ENCODE results near the gene ATG16L2.
A peak's percentile ranks its signal among the peaks of the same experiment; 100 is the strongest.

ATG16L2 gene, protein sequence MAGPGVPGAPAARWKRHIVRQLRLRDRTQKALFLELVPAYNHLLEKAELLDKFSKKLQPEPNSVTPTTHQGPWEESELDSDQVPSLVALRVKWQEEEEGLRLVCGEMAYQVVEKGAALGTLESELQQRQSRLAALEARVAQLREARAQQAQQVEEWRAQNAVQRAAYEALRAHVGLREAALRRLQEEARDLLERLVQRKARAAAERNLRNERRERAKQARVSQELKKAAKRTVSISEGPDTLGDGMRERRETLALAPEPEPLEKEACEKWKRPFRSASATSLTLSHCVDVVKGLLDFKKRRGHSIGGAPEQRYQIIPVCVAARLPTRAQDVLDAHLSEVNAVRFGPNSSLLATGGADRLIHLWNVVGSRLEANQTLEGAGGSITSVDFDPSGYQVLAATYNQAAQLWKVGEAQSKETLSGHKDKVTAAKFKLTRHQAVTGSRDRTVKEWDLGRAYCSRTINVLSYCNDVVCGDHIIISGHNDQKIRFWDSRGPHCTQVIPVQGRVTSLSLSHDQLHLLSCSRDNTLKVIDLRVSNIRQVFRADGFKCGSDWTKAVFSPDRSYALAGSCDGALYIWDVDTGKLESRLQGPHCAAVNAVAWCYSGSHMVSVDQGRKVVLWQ

DNA sequence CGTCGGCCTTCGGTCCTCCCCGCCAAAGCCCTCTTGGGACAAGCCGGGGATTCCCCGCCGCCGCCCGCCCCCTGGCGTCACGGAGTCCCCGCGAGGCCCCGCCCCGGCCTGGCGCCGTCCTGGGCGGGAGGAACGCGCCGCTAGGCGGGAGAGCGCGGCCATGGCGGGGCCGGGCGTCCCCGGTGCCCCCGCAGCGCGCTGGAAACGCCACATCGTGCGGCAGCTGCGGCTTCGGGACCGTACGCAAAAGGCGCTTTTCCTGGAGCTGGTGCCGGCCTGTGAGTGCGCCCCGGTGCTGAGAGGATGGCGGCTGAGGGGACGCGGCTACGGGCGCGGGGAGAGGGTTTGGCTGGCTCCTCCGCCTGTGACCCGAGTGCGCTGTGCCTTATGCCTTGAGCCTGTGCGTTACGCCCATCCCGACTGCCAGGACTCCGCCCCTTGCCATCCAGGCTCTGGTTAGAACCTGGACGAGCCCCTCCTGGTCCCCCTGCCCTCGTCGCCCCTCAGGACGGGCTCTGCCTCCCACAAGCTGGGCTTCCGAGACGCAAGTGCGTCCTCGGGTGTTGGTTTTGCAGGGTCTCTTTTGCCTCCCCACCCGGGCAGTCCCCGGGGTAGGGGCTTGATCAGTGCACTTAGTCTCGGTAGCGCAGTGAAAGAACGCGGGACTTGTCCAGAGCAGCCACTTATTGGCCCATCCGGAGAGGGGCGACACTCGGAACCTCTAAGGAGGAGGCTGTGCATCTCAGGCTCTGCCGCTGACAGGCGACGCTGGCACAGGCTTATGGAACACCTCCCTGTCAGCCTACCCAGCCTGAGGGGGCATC, at the start of gene ATG16L2:
TSS of gene ATG16L2 (plus strand) at position 126 of the 824 bp plus-strand sequence. CDS start at position 161, 35 bp downstream.
- DNase-seq = peak; percentile 47

DNA sequence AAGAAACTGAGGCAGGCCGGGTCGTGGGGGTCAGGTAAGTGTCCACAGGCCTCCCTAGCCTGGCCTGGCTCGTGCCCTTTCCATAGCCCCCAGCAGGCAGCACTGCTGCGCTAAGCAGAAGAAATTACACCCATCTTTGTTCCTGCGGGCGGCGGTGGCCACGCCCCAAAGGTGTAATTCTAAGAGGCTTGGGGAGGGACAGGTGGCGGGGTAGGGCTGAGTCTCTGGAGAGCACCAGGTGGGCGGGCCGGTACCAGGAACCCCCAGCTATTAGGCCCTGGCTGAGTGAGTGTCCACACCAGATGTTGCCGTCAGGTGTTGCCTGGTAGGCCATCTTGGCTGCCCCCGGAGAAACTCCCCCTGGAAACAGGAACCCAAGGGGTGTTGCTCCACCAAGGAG, 49.7 kb upstream of the ATG16L2 start:
- no peak for DNase-seq

DNA sequence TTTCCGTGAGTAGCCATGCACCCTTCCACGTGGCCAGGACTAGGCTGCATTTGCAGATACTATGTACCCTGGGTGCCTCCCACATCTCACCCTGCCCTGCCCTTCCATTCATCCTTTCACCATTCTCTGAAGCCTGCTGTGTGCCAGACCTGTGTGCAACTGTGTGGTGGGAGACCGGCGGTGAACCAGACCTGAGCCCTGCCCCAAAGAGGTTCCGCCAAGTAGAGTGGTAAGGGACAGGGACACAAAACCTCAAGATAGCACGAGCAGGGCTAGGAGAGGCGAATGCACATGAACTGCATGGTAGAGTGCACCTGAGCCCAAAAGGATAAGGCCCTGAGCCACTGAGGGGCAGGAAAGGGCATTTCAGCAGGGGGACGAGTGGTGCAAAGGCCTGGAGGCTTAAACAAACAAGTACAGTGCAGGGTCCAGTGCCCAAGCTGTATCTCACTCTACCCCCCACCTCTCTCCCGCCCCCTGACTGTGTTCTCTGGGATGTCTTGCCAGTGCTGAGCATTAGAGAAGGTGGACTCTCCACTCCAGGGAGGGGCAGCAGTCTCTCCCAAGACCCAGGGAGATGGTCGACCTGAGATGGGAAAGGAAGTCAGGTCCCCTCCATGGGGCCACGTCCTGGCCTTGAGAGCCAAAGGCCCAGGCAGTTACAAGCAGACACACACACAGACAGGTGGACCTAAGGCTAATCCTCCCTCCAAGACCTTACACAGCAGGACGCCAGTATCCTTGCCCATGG, 47.9 kb upstream of the ATG16L2 start:
- no peak for DNase-seq

DNA sequence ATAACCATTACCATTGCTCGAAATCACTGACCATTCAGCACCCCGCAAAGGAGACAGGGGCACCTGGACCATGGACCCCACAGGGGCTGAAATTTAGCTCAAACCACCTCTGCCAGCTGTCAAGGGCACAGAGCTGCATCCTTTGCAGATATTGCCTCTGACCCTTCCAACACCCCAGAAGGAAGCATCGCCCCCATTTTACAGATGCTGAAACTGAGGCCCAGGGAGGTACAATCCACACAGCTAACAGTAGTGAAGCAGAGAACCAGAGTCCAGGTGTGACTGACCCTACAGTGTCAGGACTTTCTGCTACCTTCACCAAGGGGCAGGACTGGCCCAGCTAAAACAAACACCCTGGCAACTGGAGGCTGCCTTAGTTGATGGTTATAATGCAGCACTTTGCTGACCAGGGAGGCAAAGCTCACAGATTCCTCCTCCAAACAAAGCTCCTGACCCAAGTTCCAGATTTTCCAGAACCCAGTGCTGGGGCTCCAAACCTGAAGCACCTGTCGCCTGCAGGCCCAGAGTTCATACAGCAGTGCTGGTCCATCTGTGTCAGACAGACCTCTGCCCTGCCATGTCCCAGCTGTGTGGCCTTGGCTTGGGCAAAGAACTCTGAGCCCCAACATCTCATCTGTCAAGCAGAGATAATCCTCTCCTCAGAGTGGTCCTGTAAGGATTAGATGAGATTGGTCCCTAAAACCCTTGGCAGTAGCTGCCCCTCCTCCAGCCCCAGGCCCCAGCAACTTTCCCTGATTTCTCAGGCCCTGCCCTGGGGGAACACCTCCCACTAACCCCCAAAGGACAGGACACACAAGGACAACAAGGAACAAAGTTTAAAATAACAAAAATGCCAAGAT, 46.8 kb upstream of the ATG16L2 start:
- DNase-seq = no peak

DNA sequence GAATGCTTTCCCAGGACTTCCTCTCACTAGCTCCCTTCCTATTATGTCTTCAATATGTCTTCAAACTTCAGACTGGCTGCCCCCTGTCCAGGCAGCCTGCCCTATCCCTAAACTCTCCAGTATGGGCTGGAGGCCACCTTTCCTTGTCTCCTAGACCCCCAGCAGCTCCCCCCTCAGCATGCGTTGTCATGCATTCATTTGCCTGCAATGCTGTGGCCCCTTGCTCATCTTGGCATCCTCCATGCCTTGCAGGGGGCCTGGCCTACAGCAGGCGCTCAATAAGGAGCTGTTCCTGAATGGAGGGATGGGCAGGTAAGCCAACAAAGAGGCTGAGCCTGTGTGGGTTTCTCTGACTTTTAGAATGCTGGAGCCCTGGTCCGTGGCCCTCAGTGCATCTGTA, 45.6 kb upstream of the ATG16L2 start:
- DNase-seq = no peak

DNA sequence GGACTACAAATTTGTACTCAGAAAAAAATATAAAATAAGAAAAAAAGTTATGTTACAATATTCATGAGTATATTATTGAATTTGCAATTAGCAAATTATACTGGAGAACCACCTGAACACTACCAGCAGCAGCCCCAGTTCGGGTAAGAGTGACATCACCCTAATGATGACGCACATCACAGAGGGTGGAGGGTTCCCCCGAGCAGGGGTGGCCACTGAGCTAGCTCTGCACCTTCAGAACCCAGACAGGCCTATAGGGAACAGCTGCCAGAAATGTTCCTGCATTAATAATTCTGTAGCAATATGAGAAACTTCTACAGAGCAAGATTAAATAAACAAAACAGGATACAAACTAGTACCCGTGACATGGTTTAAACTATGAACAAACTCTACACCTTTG, 44.5 kb upstream of the ATG16L2 start:
- no peak for DNase-seq

DNA sequence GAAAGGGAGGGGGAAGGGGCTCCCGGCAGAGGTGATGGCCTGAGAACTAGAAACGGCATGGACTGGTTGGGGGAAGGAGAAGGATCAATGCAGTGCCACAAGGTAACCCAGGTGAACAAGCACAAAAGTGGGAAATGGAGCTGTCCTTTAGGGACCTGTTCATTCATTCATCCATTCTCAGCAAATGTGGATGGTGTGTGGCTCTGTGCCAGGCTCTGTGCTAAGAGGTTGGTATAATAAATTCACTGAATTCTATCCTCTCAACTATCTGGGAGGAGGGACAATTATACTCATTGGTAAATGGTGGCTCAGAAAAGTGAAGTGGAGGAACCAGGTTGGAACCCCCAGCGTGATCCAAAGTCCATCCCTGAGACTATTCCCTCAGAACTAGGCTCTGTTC, 43.4 kb upstream of the ATG16L2 start:
- no peak for DNase-seq

DNA sequence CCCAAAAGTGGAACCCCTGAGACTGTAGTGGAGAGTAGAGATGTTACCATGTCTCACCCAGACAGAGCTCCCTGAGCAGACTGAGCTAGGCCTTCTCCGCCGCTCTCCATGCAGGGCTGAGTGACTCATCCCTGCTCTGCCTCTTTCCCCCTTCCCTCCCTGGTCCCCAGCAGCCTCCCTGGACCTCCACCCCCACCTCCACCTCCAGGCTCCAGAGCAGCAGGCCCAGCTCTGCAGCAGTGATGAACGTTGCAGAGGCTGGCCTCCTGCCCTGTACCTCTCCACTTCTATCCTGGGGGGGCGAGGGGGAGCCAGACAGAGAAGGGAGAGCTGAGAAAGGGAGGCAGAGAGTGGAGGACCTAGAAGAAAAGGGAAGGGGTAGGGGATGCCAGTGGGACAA, 42.7 kb upstream of the ATG16L2 start:
- DNase-seq = no peak

DNA sequence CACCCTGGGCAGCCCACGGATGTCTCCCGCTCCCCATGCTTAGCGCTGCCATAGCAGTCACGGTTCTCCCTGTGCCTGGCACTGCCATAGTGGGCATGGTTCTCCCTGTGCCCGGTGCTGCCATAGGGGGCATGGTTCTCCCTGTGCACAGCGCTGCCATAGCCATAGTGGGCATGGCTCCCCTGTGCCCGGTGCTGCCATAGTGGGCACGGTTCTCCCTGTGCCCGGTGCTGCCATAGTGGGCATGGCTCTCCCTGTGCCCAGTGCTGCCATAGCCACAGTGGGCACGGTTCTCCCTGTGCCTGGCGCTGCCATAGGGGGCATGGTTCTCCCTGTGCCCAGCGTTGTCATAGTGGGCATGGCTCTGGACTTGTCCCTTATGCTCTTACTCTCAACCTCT, 42.2 kb upstream of the ATG16L2 start:
- no peak for DNase-seq

DNA sequence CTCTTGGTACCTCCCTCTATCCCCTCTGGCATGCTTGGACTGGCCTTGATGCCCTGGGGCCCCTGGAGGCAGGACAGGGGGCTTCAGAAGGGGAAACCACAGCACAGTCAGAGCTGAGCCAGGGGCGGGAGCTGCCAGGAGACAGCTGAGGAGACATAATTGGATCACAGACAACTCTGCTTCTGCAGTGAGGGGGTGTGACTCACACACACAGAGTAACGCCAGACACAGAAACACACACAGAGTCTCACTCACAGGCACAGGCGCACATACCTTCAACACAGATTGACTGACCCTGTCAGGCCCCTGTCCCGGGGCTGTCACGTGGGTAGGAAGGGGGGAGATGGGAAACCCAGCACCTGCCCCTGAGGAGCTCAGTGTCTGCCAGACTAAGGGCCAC, 40.9 kb upstream of the ATG16L2 start:
- no peak for DNase-seq

DNA sequence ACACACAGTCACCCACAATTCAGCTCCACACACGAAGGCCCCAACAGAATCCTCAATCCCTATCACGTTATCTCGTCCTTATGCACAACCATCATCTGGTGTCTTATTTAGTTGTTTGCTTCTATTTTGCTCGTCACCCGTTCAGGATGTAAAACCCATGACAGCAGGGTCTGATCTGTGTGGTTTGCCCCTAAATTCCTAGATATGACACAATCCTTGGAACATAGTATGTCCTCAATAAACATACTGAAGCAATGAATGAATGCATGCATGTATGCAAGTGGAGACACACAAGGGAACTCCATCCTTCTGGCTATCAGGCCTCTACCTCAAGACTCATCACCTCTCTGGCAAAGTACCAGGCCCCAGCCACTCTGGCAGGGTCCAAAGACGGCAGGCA, 40.5 kb upstream of the ATG16L2 start:
- DNase-seq = no peak

DNA sequence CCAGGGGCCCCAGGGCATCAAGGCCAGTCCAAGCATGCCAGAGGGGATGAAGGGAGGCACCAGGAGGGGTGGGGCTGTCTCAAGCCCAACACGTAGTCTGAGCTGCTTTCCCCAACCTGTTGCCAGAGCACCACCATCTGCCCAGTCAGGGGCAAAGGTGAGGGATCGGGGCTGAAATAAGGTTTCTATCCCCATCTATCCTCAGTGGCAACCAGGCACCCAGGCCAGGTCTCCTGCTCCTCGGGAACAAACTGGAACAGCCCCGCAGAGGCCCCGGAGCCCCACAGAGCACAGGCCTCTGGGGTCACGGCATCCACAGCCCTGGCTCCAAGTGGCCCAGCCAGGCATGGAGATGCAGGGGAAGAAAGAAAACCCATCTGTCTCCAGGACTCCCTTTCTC, 39.7 kb upstream of the ATG16L2 start:
- no peak for DNase-seq

DNA sequence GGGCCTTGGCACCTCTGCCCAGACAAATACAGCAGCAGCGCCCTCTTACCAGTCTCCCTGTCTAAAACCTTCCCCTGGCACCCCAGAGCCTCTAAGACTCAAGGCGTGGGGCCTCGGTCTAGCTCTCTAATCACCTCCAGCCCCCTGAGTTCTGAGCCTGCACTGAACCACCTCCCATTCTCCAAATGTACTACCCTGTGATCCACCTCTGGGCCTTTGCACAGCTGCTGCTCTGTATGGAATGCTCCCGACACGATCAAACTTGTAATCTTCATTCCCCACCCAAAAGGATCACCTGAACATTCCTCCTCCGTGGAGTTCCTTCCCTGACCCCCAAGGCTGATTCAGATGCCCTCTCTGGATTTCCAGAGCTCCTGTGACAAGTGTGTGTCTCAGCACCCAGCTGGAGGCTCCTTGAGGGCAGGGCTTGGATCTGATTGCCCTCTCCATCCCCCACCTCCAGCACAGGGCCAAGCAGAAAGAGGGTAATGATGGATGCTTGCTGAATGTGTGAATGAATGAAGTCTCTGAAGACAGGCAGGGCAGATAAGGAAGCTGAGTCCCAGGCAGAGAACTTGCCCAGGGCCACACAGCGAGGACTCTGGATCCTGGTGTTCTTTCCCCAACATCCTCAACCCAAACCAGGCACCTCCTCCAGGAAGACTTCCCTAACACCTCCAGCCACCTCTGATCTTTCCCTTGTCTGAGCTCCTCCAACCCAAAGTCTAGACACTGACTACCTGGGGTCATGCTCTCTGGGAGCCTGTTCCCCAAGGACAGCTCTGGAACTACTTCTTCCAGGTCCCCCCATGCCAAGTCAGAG, 38.7 kb upstream of the ATG16L2 start:
- DNase-seq = no peak

DNA sequence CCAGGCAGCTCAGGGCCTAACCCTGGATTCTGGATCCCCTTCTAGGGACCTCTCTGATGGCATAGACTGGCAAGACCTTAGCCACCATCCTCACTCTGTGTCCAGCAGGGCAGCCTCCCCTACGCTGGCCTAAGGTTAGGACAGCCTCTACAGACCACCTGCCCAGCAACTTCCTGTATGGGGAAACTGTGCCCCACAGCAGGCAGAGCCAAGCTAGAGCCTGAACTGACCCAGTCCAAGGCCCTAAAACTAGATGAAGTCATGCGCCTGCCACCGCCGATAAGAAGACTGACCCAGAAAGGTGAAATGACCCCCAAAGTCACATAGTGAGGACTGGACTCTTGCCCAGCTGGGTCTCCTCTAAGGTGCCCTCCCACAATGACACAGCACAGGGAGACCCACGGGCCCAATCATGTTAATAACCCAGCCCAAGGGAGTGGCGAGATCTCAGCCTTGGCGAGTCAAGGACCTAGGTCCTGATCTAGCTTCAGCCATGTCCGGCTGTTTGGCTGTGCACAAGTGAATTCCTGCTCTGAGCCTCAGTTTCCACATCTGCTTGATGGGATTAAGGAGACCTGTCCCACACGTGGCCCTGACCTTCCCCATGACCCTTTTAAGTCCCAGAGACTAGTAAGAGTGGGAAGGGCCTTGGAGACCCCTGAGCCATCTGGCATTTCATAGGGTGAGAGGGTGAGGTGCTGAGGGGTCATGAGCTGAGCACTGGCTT, 37.9 kb upstream of the ATG16L2 start:
- DNase-seq = no peak

DNA sequence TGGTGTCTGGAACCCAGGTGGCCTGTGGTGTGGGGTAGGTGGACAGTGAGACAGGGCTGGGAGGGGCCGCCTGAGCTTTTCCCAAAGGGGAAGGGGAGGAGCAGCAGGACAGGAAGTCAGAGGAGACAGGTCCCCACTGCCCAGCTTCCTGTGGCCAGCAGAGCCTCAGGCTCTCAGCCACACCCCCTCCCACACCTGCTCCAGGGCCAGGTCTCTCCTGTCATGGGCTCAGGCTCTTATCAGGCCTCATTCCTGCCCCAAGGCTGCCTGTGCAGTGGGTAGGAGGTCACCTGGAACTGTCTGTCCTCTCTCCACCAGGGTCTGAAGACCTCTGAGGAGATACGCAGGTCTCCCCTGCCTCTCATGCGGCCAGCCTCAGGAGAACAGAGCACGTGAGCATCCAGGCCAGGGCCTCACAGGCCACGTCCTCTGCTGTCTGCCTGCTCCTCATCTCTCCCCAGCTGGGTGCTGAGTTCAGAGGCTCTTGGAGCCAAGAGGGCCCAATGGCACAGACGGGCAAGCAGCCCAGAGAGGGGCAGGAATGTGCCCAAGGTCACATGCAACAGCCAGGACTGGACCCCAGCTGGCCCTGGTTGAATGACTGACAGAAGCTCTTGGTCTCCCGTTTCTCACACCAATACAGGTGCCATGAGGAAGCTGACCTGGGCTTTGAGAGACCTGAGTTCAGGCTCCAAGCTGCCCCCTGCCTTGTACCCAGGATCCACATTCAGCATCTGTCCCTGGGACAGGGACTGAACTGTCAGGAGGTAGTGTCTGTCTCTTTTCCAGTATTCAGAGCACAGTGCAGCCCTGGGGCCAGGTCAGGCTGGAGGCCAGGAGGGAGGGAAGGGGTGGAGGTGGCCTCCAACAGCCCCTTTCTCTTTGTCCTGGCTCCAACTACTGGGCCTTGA, 37.1 kb upstream of the ATG16L2 start:
- DNase-seq = no peak

DNA sequence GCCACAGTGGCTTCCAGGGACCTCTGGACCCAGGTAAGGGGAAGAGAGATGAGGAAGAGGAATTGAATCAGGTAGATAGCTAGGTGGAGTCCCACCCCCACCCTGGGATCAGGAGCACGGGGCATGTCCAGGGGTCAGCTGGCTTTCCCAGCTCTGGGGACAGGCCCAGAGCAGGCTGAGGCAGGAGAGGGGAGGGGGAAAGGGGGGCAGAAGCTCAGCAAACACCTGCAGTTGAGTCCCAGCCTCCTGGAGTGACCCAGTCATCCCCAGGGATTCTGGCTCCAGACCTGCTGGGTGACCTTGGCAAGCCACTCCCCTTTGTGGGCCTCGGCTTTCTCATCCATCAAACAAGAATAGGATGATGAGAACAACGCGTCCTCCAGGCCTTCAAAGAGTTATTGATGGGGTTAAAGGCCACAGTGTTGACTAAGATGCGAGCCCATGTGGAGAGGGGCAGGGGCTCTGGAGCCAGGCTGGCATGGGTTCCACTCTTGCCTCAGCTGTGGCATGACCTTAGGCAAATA, 36.4 kb upstream of the ATG16L2 start:
- DNase-seq = no peak

DNA sequence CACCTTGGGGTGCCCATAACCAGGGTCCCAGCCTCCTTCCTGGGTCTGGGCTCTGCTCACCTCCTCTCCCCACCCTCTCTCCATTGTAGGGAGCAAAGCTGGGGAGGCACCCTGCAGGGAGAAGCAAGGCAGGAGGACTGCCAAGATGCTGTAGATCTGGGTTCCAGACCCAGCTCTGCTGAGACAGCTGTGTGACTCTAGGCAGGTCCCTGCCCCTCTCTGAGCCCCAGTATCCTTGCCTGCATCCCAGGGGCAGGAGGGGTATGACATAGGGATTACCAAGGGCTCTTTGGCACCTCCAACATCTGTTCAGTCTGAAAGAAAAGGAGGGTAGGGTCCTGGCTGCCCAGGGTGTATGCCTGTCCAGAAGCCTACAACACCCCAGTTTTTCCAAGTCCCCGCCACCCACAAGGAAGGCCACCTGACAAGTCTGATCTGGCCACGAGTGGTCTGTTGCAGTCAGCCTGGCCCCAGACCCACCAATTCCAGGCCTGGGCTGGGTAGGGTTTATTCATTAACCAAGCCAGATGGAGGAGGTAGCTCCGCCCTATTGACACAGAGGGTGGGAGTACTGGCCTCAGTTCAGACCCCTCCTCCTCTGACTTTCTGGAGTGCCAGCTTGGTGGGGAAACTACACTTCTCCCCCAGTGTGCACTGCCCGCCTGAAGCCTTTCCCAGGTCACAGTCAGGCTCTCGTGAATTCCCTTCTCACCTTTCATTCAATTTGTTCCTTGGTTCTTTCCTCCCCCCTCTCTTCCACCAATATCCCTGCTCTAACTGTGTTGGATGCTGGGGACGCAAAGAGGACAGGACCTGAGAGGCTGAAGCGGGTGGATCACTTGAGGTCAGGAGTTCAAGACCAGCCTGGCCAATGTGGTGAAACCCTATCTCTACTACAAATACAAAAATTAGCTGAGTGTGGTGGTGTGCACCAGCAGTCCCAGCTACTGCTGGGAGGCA, 35.4 kb upstream of the ATG16L2 start:
- no peak for DNase-seq

All from GF-D8 (cell line).